PC-3 (cell line): ENCODE measurements around the gene STK11IP. TPM values are rescaled to one million over a fixed set of nuclear protein-coding genes. Genes with fewer than 3 reads are reported as not detected.

Experiments
- ATAC-seq: fragments of 200-7000 bp; cut with Tn5 transposase; 2 replicates; pipeline ENCODE4 v1.9.1; 2020; ENCODE audit warnings: mild to moderate bottlenecking, moderate library complexity
- BruUV-seq: library from RNA; stranded (reverse); fragments of 400-500 nt; replicated peaks from 2 replicates; lab custom pipeline; 2021; lab: Mats Ljungman, UMichigan
- CTCF ChIA-PET: fragments of 300-600 bp; sonication (Branson Sonifier 250); formaldehyde crosslinking; loops from one replicate; lab custom pipeline; 2022; ENCODE audit warnings: antibody characterized with exemption; lab: Charles Lee
- POLR2A ChIA-PET: fragments of 300-600 bp; sonication (Branson Sonifier 250); formaldehyde crosslinking; loops from one replicate; lab custom pipeline; 2022; ENCODE audit warnings: antibody characterized with exemption; ENCODE audit not compliant: unreplicated experiment; lab: Charles Lee
- DNase-seq: peaks from one replicate; pipeline ENCODE4 v3.0.0-alpha.2; 2015
- H2AFZ ChIP-seq: fragments of 300-600 bp; sonication (generic); 2 replicates; pipeline ENCODE4 v1.6.0; 2016; ENCODE audit warnings: antibody characterized with exemption, low read length
- H3F3A ChIP-seq: fragments of 300-600 bp; sonication (generic); one replicate; pipeline ENCODE4 v1.6.0; 2017; ENCODE audit warnings: antibody characterized with exemption, low read length, control low read depth, mild to moderate bottlenecking; ENCODE audit not compliant: unreplicated experiment
- H3K27ac ChIP-seq: fragments of 300-600 bp; sonication (generic); 2 replicates; pipeline ENCODE4 v1.5.1; 2016; ENCODE audit warnings: mild to moderate bottlenecking, low read length
- H3K27me3 ChIP-seq: fragments of 300-600 bp; sonication (generic); 2 replicates; pipeline ENCODE4 v1.6.1; 2016; ENCODE audit warnings: low read length, mixed read lengths
- H3K36me3 ChIP-seq: fragments of 300-600 bp; sonication (generic); 2 replicates; pipeline ENCODE4 v1.6.1; 2016; ENCODE audit warnings: low read depth, mixed run types, low read length, mixed read lengths
- H3K4me1 ChIP-seq: fragments of 300-600 bp; sonication (generic); 2 replicates; pipeline ENCODE4 v1.5.1; 2016; ENCODE audit warnings: low read length; ENCODE audit not compliant: insufficient read depth
- H3K4me2 ChIP-seq: fragments of 300-600 bp; sonication (generic); 2 replicates; pipeline ENCODE4 v1.6.0; 2016; ENCODE audit warnings: low read length
- H3K4me3 ChIP-seq: fragments of 300-600 bp; sonication (generic); 2 replicates; pipeline ENCODE4 v1.5.1; 2016; ENCODE audit warnings: mild to moderate bottlenecking, low read length, mixed read lengths
- H3K79me2 ChIP-seq: fragments of 300-600 bp; sonication (generic); 2 replicates; pipeline ENCODE4 v1.6.1; 2017; ENCODE audit warnings: low read length, mixed read lengths
- H3K9ac ChIP-seq: fragments of 300-600 bp; sonication (generic); 2 replicates; pipeline ENCODE4 v1.6.0; 2016; ENCODE audit warnings: mild to moderate bottlenecking, low read length
- H3K9me2 ChIP-seq: fragments of 300-600 bp; sonication (generic); replicated peaks from 2 replicates; pipeline ENCODE4 v1.6.1; 2016; ENCODE audit warnings: mixed run types, low read length, mixed read lengths
- H3K9me3 ChIP-seq: fragments of 300-600 bp; sonication (generic); 2 replicates; pipeline ENCODE4 v1.6.1; 2016; ENCODE audit warnings: low read length, mixed read lengths
- H4K20me1 ChIP-seq: fragments of 300-600 bp; sonication (generic); 2 replicates; pipeline ENCODE4 v1.6.1; 2016; ENCODE audit warnings: low read length, mixed read lengths
- EZH2 ChIP-seq: fragments of 300-600 bp; sonication (generic); IDR thresholded peaks from one replicate; pipeline ENCODE4 v1.6.1; 2017; ENCODE audit warnings: antibody characterized with exemption, mild to moderate bottlenecking, low read length; ENCODE audit not compliant: unreplicated experiment
- EZH2phosphoT487 ChIP-seq: fragments of 300-600 bp; sonication (generic); IDR thresholded peaks from 2 replicates; pipeline ENCODE4 v1.6.1; 2018; ENCODE audit warnings: mild to moderate bottlenecking, antibody characterized with exemption, low read length, borderline replicate concordance
- intact Hi-C: fragments of 100-400 bp; cut with micrococcal nuclease; formaldehyde crosslinking; loops from 2 replicates; pipeline ENCODE4 v1.9.0; 2023
- total RNA-seq: library from RNA; depleted of rRNA; stranded (reverse); fragments of >200 nt; gene quantifications from 2 replicates; pipeline ENCODE4 v1.2.3, GENCODE V29; 2014
- TF ChIP-seq, protein P1 (sequence below): fragments of 300-600 bp; sonication (generic); conservative IDR thresholded peaks from 2 replicates; pipeline ENCODE4 v1.5.1; 2017; ENCODE audit warnings: antibody characterized with exemption, low read depth, mild to moderate bottlenecking, low read length

The STK11IP gene
- total RNA-seq, 1 experiment from 2014 or later, result 17.7 TPM

GRCh38 chr2:219636941-219637841 is 39.5 kb downstream of the STK11IP start:
- Histone ChIP-seq H3K9ac (no peak overlapping the region), H3K79me2 (no peaks in the 10 kb centered on the region), H4K20me1 (no peaks in the 10 kb centered on the region), H3K27ac (no peak overlapping the region), H3K9me2 (no peaks in the 10 kb centered on the region), H3K36me3 (no peaks in the 10 kb centered on the region), H3K9me3 (no peaks in the 10 kb centered on the region), H3F3A (no peaks in the 10 kb centered on the region), H3K4me2 (no peak overlapping the region), H3K4me1 (no peaks in the 10 kb centered on the region), H3K4me3 (no peak overlapping the region), H3K27me3 (no peaks in the 10 kb centered on the region), H2AFZ (no peak overlapping the region)
- no peak for ATAC-seq
- TF ChIP-seq, protein P1, sequence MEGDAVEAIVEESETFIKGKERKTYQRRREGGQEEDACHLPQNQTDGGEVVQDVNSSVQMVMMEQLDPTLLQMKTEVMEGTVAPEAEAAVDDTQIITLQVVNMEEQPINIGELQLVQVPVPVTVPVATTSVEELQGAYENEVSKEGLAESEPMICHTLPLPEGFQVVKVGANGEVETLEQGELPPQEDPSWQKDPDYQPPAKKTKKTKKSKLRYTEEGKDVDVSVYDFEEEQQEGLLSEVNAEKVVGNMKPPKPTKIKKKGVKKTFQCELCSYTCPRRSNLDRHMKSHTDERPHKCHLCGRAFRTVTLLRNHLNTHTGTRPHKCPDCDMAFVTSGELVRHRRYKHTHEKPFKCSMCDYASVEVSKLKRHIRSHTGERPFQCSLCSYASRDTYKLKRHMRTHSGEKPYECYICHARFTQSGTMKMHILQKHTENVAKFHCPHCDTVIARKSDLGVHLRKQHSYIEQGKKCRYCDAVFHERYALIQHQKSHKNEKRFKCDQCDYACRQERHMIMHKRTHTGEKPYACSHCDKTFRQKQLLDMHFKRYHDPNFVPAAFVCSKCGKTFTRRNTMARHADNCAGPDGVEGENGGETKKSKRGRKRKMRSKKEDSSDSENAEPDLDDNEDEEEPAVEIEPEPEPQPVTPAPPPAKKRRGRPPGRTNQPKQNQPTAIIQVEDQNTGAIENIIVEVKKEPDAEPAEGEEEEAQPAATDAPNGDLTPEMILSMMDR, result no peak
- TF ChIP-seq EZH2phosphoT487 (no peak), EZH2 (no peak)
- no TSS peak for BruUV-seq
- DNase-seq, result no peak
- ChIA-PET POLR2A (no interaction called here), CTCF (no interaction called here)
- intact Hi-C loops, result no loop called here

GRCh38 chr2:219637842-219638185 is 40.2 kb downstream of the STK11IP start:
- no TSS peak for BruUV-seq
- Histone ChIP-seq H3K79me2 (no peaks in the 10 kb centered on the region), H3K27ac (no peak overlapping the region), H3K9me2 (no peaks in the 10 kb centered on the region), H3K27me3 (no peaks in the 10 kb centered on the region), H3K9me3 (no peaks in the 10 kb centered on the region), H3K36me3 (no peaks in the 10 kb centered on the region), H3F3A (no peaks in the 10 kb centered on the region), H2AFZ (no peak overlapping the region), H3K4me2 (no peak overlapping the region), H3K9ac (no peak overlapping the region), H3K4me1 (peaks cover 3% of the 10 kb centered on the region), H3K4me3 (no peak overlapping the region), H4K20me1 (no peaks in the 10 kb centered on the region)
- ChIA-PET POLR2A (no interaction called here), CTCF (no interaction called here)
- DNase-seq, result no peak
- no peak for TF ChIP-seq EZH2phosphoT487
- no peak for TF ChIP-seq EZH2
- TF ChIP-seq, protein P1, result no peak
- ATAC-seq, result no peak
- intact Hi-C loops, result no loop called here
